Measurements from ENCODE around the gene PDP2.

The PDP2 gene

DNA sequence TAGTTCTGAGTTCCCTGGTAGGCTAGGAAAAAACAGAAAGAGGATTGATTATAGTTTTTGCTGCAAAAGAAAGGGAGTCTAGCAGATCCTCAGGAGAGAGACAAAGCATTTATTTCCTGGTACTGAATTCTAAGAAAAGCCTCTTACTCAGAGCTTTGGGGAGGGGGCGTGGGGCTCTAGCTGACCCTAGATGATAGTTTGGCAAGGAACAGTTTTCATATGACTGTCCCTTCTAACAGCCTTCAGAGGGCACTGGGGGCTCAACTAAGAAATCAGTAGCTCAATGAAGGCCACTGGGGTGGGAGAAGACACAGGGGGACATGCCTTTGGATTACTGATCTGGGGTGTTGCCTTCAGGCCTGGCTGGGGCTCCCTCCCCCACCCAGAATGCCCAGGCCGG is 32.1 kb upstream of the PDP2 start:
- ATAC-seq: no peak
- TF ChIP-seq CSDC2 (CRISPR knock-in tag; IDR thresholded peaks at IDR 0.05): no peak
- no peak for TF ChIP-seq ISL1 (CRISPR knock-in tag; IDR thresholded peaks at IDR 0.05)
- no peak for TF ChIP-seq BACH2 (CRISPR knock-in tag; IDR thresholded peaks at IDR 0.05; ENCODE audit: borderline replicate concordance)
- TF ChIP-seq GLIS3 (CRISPR knock-in tag; IDR thresholded peaks at IDR 0.05): no peak
- no peak for TF ChIP-seq PPARA (CRISPR knock-in tag; IDR thresholded peaks at IDR 0.05; ENCODE audit: borderline replicate concordance)

DNA sequence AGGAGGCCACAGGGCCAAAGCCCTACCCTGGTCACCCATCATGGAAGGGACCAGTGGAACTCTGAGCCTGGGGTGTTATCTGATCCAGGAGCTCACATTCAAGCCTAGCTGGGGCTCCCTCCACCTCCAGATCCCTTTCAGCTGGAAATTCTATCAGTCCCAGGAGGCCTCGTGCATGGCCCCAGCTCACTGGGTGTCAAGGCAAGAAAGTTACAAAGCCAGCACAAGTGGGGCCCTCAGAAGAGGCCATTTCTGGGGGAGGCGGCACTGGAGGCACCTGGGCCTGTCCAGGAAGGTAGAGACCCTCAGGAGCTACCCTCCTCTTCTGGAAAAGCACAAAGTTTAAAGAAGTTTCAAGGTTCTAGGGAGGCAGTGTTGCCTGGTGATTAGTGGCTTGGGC is 31.3 kb upstream of the PDP2 start:
- ATAC-seq: no peak
- TF ChIP-seq, protein P1, sequence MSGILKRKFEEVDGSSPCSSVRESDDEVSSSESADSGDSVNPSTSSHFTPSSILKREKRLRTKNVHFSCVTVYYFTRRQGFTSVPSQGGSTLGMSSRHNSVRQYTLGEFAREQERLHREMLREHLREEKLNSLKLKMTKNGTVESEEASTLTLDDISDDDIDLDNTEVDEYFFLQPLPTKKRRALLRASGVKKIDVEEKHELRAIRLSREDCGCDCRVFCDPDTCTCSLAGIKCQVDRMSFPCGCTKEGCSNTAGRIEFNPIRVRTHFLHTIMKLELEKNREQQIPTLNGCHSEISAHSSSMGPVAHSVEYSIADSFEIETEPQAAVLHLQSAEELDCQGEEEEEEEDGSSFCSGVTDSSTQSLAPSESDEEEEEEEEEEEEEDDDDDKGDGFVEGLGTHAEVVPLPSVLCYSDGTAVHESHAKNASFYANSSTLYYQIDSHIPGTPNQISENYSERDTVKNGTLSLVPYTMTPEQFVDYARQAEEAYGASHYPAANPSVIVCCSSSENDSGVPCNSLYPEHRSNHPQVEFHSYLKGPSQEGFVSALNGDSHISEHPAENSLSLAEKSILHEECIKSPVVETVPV (CRISPR knock-in tag; IDR thresholded peaks at IDR 0.05): no peak
- TF ChIP-seq ISL1 (CRISPR knock-in tag; IDR thresholded peaks at IDR 0.05): no peak
- no peak for TF ChIP-seq ZC3H10 (CRISPR knock-in tag; IDR thresholded peaks at IDR 0.05)
- TF ChIP-seq ARNTL (CRISPR knock-in tag; IDR thresholded peaks at IDR 0.05; ENCODE audit: borderline replicate concordance, low read depth): no peak
- no peak for TF ChIP-seq ESRRG (CRISPR knock-in tag; IDR thresholded peaks at IDR 0.05)
- TF ChIP-seq, protein P2, sequence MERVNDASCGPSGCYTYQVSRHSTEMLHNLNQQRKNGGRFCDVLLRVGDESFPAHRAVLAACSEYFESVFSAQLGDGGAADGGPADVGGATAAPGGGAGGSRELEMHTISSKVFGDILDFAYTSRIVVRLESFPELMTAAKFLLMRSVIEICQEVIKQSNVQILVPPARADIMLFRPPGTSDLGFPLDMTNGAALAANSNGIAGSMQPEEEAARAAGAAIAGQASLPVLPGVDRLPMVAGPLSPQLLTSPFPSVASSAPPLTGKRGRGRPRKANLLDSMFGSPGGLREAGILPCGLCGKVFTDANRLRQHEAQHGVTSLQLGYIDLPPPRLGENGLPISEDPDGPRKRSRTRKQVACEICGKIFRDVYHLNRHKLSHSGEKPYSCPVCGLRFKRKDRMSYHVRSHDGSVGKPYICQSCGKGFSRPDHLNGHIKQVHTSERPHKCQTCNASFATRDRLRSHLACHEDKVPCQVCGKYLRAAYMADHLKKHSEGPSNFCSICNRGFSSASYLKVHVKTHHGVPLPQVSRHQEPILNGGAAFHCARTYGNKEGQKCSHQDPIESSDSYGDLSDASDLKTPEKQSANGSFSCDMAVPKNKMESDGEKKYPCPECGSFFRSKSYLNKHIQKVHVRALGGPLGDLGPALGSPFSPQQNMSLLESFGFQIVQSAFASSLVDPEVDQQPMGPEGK (CRISPR knock-in tag; IDR thresholded peaks at IDR 0.05; ENCODE audit: borderline replicate concordance): no peak
- TF ChIP-seq POU6F1 (CRISPR knock-in tag; IDR thresholded peaks at IDR 0.05; ENCODE audit: borderline replicate concordance, low read depth): no peak

- TF ChIP-seq ZNF70 (CRISPR knock-in tag; IDR thresholded peaks at IDR 0.05) (no peak), RARB (CRISPR knock-in tag; IDR thresholded peaks at IDR 0.05) (no peak)
- ATAC-seq: no peak
These were observed 30.8 kb upstream of the PDP2 start for GRCh38 chr16:66849549-66849948.

- no peak for ATAC-seq
- TF ChIP-seq CREB5 (CRISPR knock-in tag; IDR thresholded peaks at IDR 0.05; ENCODE audit: low read depth) (no peak), CSDC2 (CRISPR knock-in tag; IDR thresholded peaks at IDR 0.05) (no peak), ZC3H10 (CRISPR knock-in tag; IDR thresholded peaks at IDR 0.05) (no peak), ZFP30 (CRISPR knock-in tag; IDR thresholded peaks at IDR 0.05) (no peak), TCF4 (CRISPR knock-in tag; IDR thresholded peaks at IDR 0.05; ENCODE audit: borderline replicate concordance) (no peak), ZFP3 (CRISPR knock-in tag; IDR thresholded peaks at IDR 0.05) (no peak), PPARA (CRISPR knock-in tag; IDR thresholded peaks at IDR 0.05; ENCODE audit: borderline replicate concordance) (no peak), OSR1 (CRISPR knock-in tag; IDR thresholded peaks at IDR 0.05) (no peak), GLIS3 (CRISPR knock-in tag; IDR thresholded peaks at IDR 0.05) (no peak), ZNF565 (CRISPR knock-in tag; conservative IDR thresholded peaks at IDR 0.05; ENCODE audit: low read depth) (no peak), ARNTL (CRISPR knock-in tag; IDR thresholded peaks at IDR 0.05; ENCODE audit: borderline replicate concordance, low read depth) (no peak), TOX (CRISPR knock-in tag; IDR thresholded peaks at IDR 0.05; ENCODE audit: borderline replicate concordance) (no peak), ESRRG (CRISPR knock-in tag; IDR thresholded peaks at IDR 0.05) (no peak), ISL1 (CRISPR knock-in tag; IDR thresholded peaks at IDR 0.05) (no peak), ZNF70 (CRISPR knock-in tag; IDR thresholded peaks at IDR 0.05) (no peak), SNAI2 (CRISPR knock-in tag; IDR thresholded peaks at IDR 0.05) (no peak), POU6F1 (CRISPR knock-in tag; IDR thresholded peaks at IDR 0.05; ENCODE audit: borderline replicate concordance, low read depth) (no peak)
- TF ChIP-seq, protein P3, sequence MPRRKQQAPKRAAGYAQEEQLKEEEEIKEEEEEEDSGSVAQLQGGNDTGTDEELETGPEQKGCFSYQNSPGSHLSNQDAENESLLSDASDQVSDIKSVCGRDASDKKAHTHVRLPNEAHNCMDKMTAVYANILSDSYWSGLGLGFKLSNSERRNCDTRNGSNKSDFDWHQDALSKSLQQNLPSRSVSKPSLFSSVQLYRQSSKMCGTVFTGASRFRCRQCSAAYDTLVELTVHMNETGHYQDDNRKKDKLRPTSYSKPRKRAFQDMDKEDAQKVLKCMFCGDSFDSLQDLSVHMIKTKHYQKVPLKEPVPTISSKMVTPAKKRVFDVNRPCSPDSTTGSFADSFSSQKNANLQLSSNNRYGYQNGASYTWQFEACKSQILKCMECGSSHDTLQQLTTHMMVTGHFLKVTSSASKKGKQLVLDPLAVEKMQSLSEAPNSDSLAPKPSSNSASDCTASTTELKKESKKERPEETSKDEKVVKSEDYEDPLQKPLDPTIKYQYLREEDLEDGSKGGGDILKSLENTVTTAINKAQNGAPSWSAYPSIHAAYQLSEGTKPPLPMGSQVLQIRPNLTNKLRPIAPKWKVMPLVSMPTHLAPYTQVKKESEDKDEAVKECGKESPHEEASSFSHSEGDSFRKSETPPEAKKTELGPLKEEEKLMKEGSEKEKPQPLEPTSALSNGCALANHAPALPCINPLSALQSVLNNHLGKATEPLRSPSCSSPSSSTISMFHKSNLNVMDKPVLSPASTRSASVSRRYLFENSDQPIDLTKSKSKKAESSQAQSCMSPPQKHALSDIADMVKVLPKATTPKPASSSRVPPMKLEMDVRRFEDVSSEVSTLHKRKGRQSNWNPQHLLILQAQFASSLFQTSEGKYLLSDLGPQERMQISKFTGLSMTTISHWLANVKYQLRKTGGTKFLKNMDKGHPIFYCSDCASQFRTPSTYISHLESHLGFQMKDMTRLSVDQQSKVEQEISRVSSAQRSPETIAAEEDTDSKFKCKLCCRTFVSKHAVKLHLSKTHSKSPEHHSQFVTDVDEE (CRISPR knock-in tag; IDR thresholded peaks at IDR 0.05): no peak
- TF ChIP-seq, protein P1 (CRISPR knock-in tag; IDR thresholded peaks at IDR 0.05): no peak
These were observed 30.1 kb upstream of the PDP2 start for GRCh38 chr16:66850115-66850815.

Measured in SK-N-SH treated with all-trans-retinoic acid at 6 μM for 48 hours (cell line).